Retinal pigment epithelial cell (primary cell): ENCODE results near the gene PPP2R2D.

ENCODE experiments used
- DNase-seq: peaks from one replicate; pipeline ENCODE4 v3.0.0-alpha.2; 2010; ENCODE audit warnings: low read depth
- H3K4me3 ChIP-seq: 2 replicates; pipeline ENCODE4 v1.5.1; 2011; ENCODE audit warnings: mild to moderate bottlenecking, low read length, control low read depth, moderate library complexity
- TF ChIP-seq, protein P1 (sequence below): conservative IDR thresholded peaks from 2 replicates; pipeline ENCODE4 v1.5.1; 2011; ENCODE audit warnings: low read depth, low read length, control low read depth, inconsistent platforms

PPP2R2D gene

DNA sequence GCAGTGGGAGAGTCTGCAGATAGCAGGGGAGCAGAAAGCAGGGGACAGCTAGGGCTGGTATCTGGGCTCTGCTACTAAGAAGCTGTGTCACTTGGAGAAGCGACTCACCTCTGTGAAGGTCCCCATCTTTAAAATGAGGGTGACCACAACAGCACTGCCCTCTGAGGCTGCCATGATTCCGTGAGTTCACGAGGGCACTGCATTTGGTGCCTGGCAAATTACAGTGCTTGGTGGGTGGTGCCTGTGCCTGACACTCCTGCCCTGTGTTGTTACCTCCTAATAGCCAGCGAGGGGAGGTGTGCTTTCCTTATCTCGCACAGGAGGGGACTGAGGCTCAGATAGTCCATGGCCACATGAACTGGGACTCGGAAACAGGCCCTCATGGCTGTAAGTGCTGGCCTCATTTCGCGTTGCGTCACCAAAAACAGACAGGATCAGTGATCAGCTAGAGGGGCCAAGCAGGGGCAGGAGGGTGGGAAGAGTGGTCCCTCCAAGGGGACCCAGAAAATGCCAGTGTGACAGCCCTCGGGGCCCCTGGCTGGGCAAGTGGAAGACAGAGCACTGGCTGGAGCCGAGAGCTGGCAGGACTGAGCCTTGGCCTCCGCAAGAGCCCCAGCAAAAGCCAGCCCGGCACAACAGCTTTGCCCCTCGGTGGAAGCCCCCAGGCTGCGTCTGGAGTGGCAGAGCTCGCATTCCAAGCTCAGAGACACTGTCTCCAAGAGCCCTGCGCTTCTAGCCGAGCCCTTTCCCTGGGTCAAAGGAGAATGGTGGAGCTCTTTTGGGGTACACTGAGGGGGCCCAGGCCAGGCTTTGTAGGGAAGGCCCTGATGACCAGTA lies 98.3 kb downstream of the PPP2R2D start:
- TF ChIP-seq, protein P1, sequence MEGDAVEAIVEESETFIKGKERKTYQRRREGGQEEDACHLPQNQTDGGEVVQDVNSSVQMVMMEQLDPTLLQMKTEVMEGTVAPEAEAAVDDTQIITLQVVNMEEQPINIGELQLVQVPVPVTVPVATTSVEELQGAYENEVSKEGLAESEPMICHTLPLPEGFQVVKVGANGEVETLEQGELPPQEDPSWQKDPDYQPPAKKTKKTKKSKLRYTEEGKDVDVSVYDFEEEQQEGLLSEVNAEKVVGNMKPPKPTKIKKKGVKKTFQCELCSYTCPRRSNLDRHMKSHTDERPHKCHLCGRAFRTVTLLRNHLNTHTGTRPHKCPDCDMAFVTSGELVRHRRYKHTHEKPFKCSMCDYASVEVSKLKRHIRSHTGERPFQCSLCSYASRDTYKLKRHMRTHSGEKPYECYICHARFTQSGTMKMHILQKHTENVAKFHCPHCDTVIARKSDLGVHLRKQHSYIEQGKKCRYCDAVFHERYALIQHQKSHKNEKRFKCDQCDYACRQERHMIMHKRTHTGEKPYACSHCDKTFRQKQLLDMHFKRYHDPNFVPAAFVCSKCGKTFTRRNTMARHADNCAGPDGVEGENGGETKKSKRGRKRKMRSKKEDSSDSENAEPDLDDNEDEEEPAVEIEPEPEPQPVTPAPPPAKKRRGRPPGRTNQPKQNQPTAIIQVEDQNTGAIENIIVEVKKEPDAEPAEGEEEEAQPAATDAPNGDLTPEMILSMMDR: no peak
- no peak overlapping the region for H3K4me3 ChIP-seq
- no peak for DNase-seq

DNA sequence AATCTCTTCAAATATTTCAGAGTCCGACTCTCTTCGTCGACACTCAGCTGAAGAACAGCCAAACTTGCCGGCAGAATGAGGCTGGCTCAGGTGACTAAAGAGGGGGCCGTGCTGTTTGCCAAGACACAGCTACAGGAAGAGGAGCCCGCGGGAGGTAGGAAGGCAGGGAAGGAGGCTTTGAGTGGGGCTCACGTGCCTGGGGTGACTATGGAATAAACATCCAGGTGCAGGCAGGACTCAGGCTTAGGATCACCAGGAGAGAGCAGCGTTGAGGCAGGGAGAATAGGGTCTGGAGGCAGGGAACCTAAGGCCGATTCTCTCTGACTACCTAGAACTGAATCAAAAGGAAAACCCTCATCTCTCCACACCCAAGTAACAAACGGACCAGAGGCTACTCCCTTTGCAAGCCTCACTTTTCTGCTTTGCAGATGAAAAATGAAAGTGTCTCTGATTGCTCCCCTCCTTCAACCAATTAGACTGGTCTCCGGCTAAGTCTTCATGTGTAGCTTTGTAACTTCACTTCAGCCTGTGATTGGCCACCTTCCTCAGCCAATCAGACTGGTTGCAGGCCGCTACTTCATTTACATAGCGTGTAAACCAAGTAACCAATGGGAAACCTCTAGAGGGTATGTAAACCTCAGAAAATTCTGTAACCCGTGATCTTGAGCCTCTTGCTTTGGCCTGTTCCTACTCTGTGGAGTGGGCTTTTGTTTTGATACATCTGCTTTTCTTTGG lies 100.6 kb downstream of the PPP2R2D start:
- no peak overlapping the region for H3K4me3 ChIP-seq
- no peak for DNase-seq
- TF ChIP-seq, protein P1: no peak

DNA sequence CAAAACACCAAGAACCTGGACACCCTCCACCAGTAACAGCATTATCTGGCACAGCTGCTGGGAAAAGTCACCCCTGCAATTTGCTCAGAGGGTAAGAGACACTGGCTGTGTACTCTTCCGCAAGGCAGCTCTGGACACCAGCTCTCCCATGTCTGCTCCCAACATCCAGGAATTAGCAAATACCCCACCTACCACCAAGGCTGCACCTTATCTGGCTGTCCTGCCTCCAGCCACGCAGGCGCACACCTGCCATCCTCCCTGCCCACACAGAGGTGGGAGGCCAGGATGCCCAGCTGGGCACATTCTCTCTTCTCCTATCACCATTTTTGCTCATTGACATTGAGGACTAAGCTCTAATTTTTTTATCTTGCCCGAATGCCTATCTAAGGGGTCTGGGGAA lies 101.2 kb downstream of the PPP2R2D start:
- DNase-seq: no peak
- TF ChIP-seq, protein P1: no peak
- no peak overlapping the region for H3K4me3 ChIP-seq

DNA sequence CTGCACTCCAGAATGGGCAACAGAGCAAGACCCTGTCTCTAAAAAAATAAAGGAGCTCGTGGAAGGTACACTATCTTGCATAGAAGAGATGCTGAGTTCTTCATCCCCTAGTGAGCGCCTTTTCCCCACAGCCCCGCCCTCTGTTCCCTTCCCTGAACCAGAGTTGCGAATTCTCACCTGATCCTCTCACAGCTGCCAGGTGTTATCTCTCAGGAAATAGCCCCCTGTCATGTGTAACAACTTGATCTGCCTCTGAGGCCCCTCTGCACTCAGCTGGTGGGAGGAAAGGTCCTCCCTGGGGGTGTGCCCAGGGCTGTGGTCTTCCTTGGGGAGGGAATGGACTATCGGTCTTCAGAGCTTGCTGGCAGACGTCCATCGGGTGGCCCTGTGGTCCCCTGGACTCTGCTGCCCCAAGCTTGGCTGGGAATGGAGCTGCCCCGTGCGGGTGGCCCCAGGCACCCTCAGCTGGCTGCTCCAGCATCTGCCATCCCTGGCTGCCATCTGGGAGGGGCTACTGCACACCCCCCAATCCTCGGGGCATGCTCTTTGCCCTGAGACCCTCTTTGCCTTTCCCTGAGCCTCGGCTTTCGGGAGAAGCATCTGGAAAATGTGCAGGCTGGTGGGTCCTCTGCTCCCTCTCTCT lies 102.6 kb downstream of the PPP2R2D start:
- TF ChIP-seq, protein P1: no peak
- no peak for DNase-seq
- no peak overlapping the region for H3K4me3 ChIP-seq

DNA sequence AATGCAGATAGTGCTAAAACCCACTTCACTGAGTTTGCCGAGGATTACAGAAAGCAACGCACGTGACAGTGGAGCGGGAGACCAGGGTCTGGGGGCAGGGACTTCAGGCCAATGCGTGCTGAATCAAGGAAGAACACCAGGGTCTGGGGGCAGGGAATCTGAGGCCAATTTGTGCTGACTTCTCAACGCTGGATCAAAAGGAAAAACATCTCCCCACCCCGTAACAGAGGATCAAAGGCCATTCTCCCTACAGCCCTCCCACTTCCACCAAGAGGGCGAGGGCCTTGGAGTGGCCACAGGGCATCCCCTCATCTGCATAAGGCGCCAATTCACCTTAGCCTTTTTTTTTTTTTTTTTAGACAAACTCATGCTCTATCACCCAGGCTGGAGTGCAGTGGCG lies 103.2 kb downstream of the PPP2R2D start:
- DNase-seq: no peak
- TF ChIP-seq, protein P1: no peak
- H3K4me3 ChIP-seq: no peak overlapping the region

DNA sequence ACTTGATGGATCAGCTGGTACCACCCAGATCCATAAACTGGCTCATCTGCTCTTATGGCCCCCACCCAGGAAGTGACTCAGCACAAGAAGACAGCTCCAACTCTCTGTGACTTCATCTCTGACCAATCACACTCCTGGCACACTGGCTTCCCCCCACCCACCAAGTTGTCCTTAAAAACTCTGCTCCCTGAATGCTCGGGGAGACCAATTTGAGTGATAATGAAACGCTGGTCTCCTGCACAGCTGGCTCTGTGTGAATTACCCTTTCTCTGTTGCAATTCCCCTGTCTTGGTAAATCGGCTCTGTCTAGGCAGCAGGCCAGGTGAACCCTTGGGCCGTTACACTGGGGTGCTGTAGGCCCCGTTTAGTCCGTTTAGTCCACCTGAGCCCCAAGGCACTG lies 104.3 kb downstream of the PPP2R2D start:
- H3K4me3 ChIP-seq: no peak overlapping the region
- no peak for DNase-seq
- TF ChIP-seq, protein P1: no peak
